Activated naive CD8-positive, alpha-beta T cell treated with anti-CD3 and anti-CD28 coated beads, Interleukin-2, amount 50 U/mL, for 24 hours (primary cell): ENCODE measurements around the gene MPPE1.
A peak's percentile ranks its signal among the peaks of the same experiment; 100 is the strongest.
"Not testable (repeated sequence)": the region's sequence is repeated elsewhere in the genome, so short reads cannot be mapped to it uniquely, and the experiment has no call there.

Experiments used
- ATAC-seq: fragments of 150-1000 bp; cut with Tn5 transposase; one replicate; pipeline ENCODE4 v1.10.0; 2021
- DNase-seq: peaks from one replicate; pipeline ENCODE4 v3.0.0; 2021
- H3K27ac Mint-ChIP-seq: one replicate; pipeline ENCODE4 v1.8.0; 2021; ENCODE audit warnings: mild to moderate bottlenecking, mixed read lengths
- H3K27me3 Mint-ChIP-seq: one replicate; pipeline ENCODE4 v1.8.0; 2021; ENCODE audit warnings: mixed read lengths
- H3K36me3 Mint-ChIP-seq: one replicate; pipeline ENCODE4 v1.8.0; 2021; ENCODE audit warnings: low read depth, mixed read lengths
- H3K4me1 Mint-ChIP-seq: one replicate; pipeline ENCODE4 v1.8.0; 2021; ENCODE audit warnings: mixed read lengths
- H3K4me3 Mint-ChIP-seq: one replicate; pipeline ENCODE4 v1.8.0; 2021; ENCODE audit warnings: mild to moderate bottlenecking, moderate library complexity, mixed read lengths
- H3K9me3 Mint-ChIP-seq: one replicate; pipeline ENCODE4 v1.8.0; 2021; ENCODE audit warnings: mixed read lengths

Gene MPPE1

DNA sequence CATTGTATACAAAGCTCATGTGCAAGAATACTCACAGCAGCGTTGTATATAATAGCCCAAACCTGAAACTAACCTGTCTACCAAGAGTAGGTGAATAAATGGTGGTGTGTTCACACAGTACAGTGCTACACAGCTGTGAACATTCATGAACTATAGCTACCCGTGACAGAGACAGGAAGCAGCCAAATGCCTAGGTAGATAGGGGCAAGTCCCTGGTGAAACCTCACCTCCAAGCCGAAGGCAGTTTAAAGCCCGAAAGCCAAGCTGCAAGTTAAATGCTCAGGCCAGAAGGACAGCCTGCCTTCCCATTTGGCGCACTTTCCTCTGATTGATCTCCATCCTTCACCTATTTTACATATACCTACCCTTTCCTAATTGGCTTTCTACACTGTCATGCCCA is 36.7 kb upstream of the MPPE1 start:
- Mint-ChIP-seq H3K9me3 (no peaks in the 10 kb centered on the region), H3K27me3 (no peaks in the 10 kb centered on the region), H3K36me3 (no peaks in the 10 kb centered on the region), H3K4me1 (peaks cover 9% of the 10 kb centered on the region), H3K27ac (no peak overlapping the region), H3K4me3 (no peak overlapping the region)
- no peak for ATAC-seq
- DNase-seq = no peak

DNA sequence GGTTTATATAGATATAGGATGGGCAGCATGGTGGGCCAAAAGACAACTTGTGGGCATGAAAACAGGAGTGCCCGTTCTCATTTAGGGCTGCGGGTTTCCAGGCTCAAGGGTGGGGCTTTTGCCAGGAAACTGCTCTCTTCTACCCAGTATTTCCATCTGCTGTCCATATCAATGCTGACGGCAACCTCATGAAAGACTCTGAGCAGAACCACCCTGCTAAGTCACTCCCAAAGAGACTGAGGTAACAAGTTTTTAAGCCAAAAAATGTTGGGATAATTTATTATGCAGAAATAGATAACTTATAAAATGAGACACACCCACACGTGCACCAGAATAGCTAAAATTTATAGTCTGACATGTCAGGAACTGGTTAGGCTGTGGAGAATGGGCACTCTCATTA is 36.1 kb upstream of the MPPE1 start:
- Mint-ChIP-seq H3K9me3 (no peaks in the 10 kb centered on the region), H3K4me1 (peaks cover 9% of the 10 kb centered on the region), H3K27ac (no peak overlapping the region), H3K4me3 (no peak overlapping the region), H3K36me3 (no peaks in the 10 kb centered on the region), H3K27me3 (no peaks in the 10 kb centered on the region)
- DNase-seq = no peak
- no peak for ATAC-seq

DNA sequence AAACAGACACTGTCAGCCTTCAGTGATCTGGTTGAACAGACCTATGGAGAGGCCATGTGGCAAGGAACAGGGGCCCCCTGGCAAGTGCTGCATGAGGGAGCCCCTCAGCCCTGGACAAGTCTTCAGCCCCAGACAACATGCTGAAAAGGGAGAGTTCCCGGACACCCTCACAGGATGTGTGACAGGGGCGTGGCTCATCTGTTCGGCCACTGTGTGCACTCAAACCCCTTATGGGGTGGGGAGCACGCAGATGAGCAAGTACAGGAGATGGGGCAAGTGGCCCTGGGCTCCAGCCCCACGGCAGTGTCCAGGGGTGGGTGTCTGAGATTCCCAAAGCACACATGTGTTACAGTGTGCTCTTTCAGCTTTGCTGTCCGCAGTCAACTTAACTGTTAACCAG is 35.4 kb upstream of the MPPE1 start:
- H3K9me3 Mint-ChIP-seq = no peaks in the 10 kb centered on the region
- H3K4me3 Mint-ChIP-seq = no peak overlapping the region
- ATAC-seq (no peak), DNase-seq (no peak)
- H3K4me1 Mint-ChIP-seq = peaks cover 9% of the 10 kb centered on the region
- H3K27ac Mint-ChIP-seq = no peak overlapping the region
- no peaks in the 10 kb centered on the region for H3K27me3 Mint-ChIP-seq
- H3K36me3 Mint-ChIP-seq = no peaks in the 10 kb centered on the region

DNA sequence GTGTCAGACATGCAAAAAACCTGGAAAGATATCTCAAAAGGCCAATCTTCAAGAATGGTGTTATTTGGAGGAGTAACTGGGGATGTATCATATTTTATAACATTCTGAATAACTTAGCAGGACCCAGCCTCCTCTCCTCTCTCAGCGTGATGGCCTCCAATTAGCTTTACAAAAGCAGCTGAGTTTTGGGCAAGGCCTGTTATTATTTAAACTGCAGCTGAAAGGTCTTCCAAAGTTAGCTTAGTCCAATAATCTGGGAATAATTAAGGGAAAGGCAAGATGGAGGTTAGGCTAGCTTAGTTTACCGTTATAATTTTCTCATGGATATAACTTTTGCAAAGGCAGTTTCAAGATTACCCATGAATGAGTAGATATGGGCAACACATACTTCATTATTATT is 32.8 kb upstream of the MPPE1 start:
- H3K4me3 Mint-ChIP-seq = no peak overlapping the region
- no peaks in the 10 kb centered on the region for H3K27me3 Mint-ChIP-seq
- ATAC-seq (no peak), DNase-seq (no peak)
- no peaks in the 10 kb centered on the region for H3K36me3 Mint-ChIP-seq
- no peaks in the 10 kb centered on the region for H3K4me1 Mint-ChIP-seq
- no peak overlapping the region for H3K27ac Mint-ChIP-seq
- H3K9me3 Mint-ChIP-seq = no peaks in the 10 kb centered on the region

DNA sequence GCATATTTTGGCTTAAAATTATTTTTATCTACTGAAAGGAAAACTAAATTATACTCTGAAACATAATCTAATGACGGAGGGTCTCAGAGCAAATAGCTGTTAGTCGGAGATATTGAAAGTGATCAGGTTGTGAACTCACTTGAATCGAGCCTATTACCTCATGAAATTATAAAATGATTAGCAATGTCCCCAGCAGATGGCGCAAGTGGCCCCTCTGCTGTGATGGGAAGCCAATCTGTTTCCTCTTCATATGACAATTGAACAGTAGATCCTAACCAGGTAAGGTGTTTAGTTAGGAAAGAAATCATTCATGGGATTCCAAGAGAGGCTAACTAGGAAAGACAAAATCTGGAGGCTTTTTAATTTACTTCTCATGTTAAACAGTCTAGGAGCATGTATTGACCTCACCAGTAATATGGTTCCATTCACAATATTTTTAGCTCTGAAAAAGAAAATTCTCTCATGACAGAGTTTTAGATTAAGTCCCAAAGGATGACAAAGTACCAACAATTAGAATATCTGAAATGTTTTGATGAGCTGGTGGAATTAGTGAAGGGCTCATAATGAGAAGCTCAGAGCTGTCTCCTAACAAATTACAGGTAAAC is 29.9 kb upstream of the MPPE1 start:
- H3K9me3 Mint-ChIP-seq = no peaks in the 10 kb centered on the region
- no peak overlapping the region for H3K27ac Mint-ChIP-seq
- no peak overlapping the region for H3K4me3 Mint-ChIP-seq
- no peaks in the 10 kb centered on the region for H3K36me3 Mint-ChIP-seq
- H3K4me1 Mint-ChIP-seq = no peaks in the 10 kb centered on the region
- ATAC-seq = no peak
- H3K27me3 Mint-ChIP-seq = no peaks in the 10 kb centered on the region
- peak; percentile 79 for DNase-seq

DNA sequence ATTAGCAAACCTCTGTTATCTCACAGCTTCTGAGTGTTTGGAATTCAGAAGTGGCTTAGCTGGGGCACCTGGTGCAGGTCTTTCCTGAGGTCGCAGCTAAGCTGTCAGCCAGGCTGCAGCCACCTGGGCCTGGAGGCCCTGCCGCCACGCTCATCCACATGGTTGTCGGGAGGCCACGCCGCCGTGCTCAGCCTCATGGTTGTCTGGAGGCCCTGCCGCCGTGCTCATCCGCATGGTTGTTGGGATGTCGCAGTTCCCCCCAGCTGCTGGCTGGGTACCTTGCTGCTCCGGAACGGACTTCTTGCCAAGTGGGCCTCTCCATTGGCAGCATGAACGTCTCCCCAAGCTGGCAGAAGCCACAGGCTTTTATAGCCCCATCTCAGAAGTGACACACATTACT is 24.3 kb upstream of the MPPE1 start:
- no peak for ATAC-seq
- Mint-ChIP-seq H3K27me3 (no peaks in the 10 kb centered on the region), H3K27ac (no peak overlapping the region), H3K36me3 (no peaks in the 10 kb centered on the region), H3K4me1 (no peaks in the 10 kb centered on the region), H3K9me3 (no peaks in the 10 kb centered on the region), H3K4me3 (no peak overlapping the region)
- DNase-seq = no peak

DNA sequence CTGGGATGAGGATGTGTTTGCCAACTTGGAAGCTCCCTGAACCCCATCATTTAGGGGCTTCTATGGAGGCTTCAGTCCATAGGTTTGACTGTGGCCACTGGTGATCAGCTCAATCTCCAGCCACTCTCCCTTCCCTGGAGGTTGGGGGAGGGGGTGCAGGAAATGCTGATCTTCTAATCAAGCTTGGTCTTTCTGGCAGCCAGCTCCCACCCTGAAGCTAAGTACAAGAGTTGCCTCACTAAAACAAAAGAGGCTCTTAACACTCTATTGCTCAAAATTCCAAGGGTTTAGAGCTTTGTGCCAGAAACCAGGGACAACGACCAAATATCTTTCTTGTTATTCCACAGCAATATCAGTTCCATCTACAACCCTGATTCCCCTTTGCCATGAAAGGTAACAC is 19.4 kb upstream of the MPPE1 start:
- Mint-ChIP-seq H3K27me3 (no peaks in the 10 kb centered on the region), H3K27ac (no peak overlapping the region), H3K36me3 (no peaks in the 10 kb centered on the region), H3K4me3 (no peak overlapping the region), H3K9me3 (no peaks in the 10 kb centered on the region), H3K4me1 (no peaks in the 10 kb centered on the region)
- ATAC-seq (no peak), DNase-seq (no peak)

DNA sequence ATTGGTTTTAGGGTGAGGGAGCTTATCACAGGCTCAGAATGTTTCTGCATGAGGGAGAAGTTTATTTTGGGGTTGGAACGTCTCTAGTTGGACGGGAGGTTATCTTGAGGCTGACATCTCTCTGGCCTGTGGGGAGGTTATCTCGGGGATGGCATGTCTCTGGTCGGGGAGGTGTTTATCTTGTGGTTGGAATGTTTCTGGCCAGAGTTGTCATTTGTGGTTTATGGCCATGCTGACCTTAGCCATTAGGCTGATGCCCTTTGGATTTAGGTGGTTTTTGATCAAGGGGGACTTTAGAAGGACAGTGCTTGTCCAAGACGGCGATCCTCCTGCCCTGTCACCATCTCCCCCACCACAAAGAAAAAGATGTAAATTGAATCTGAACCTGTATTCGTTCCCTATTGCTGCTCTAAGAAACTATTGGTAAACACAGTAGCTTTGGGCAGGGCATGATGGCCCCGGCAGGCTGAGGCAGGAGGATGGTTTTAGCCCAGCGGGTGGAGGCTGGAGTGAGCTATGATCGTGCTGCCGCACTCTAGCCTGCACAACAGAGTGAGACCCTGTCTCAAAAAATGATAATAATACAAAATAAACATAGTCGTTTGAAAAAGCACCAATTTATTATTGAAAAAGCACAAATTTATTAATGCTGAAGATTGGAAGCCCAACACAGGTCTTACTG is 17.8 kb upstream of the MPPE1 start:
- ATAC-seq (no peak), DNase-seq (no peak)
- no peaks in the 10 kb centered on the region for H3K27me3 Mint-ChIP-seq
- H3K4me3 Mint-ChIP-seq = no peak overlapping the region
- H3K36me3 Mint-ChIP-seq = no peaks in the 10 kb centered on the region
- H3K4me1 Mint-ChIP-seq = no peaks in the 10 kb centered on the region
- no peak overlapping the region for H3K27ac Mint-ChIP-seq
- no peaks in the 10 kb centered on the region for H3K9me3 Mint-ChIP-seq

DNA sequence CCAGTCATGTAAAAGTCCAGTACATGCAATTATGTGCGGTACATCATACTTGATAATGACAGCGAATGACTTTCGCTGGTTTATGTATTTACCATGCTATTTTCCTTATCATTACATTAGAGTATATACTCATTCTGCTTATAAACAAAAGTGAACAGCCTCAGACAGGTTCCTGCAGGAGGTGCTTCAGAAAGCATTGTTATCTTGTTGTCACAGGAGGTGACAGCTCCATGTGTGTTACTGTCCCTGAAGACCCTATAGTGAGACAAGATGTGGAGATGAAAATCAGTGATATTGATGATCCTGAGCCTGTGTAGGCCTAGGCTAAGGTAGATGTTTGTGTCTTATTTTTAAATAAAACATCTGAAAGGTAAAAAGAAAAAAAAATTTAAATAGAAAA is 15.3 kb upstream of the MPPE1 start:
- H3K27ac Mint-ChIP-seq = no peak overlapping the region
- no peaks in the 10 kb centered on the region for H3K9me3 Mint-ChIP-seq
- no peaks in the 10 kb centered on the region for H3K27me3 Mint-ChIP-seq
- no peaks in the 10 kb centered on the region for H3K4me1 Mint-ChIP-seq
- DNase-seq = no peak
- H3K36me3 Mint-ChIP-seq = no peaks in the 10 kb centered on the region
- no peak overlapping the region for H3K4me3 Mint-ChIP-seq
- ATAC-seq = no peak

DNA sequence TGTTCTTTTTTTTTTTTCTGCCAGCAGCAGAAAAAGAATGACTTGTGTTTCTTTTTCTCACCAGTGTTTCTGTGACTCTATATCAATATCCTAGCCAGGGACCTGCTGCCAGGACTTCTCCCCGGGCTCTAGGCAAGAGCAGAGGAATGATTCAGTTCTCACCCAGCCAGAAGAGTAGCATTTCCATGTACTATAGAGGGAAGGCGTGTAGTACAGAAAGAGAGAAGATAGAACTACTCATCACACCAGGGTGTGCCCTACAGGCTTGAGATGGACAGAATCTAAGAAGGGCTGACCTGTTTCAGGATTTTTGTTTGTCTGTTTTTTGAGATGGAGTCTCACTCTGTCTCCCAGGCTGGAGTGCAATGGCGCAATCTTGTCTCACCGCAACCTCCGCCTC is 11.4 kb upstream of the MPPE1 start:
- DNase-seq, H3K27ac Mint-ChIP-seq, H3K27me3 Mint-ChIP-seq, H3K4me3 Mint-ChIP-seq, H3K4me1 Mint-ChIP-seq, H3K9me3 Mint-ChIP-seq, ATAC-seq, H3K36me3 Mint-ChIP-seq: not testable (repeated sequence)

DNA sequence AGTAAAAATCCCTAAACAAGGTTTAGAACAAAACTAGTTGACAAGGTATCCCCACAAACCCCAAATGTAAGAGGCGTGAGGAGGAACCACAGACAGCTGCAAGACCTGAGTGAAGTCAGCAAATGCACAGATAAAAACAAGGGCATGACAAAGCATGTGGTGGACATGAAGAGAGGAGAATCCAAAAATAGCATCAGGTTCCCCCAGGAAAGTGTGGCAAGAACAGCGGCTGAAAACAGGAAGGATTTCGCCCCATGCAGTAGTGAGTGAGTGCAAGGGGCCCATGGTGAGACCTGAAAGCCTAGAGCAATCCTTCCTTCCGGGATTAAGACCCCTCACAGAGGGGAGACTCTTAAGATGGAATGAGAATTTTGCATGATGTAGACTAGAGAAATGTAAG is 8.8 kb upstream of the MPPE1 start:
- not testable (repeated sequence) for H3K36me3 Mint-ChIP-seq, DNase-seq, H3K9me3 Mint-ChIP-seq, H3K4me3 Mint-ChIP-seq, H3K27me3 Mint-ChIP-seq, H3K4me1 Mint-ChIP-seq, H3K27ac Mint-ChIP-seq, ATAC-seq

DNA sequence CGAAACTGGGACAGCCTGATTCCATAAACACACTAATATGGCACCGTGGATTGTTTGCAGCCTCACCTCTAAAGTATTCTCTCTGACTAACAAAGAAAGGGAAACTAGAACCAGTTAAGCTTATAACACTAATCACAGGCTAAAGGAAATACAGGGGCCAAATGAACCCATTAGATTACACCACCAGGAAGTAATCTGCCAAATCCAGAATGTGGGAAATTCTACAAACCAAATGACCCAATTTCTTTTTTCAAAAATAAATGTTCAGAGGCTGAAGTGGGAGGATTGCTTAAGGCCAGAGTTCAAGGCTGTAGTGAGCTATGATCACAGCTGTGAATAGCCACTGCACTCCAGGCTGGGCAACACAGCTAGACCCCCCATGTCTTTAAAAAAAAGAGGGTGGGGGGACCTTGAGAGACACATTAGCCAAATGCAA is 1.5 kb upstream of the MPPE1 start:
- Mint-ChIP-seq H3K36me3 (no peaks in the 10 kb centered on the region), H3K27me3 (no peaks in the 10 kb centered on the region), H3K9me3 (no peaks in the 10 kb centered on the region), H3K4me1 (peaks cover 24% of the 10 kb centered on the region), H3K4me3 (peak overlapping the region; percentile 92), H3K27ac (peak overlapping the region; percentile 82)
- ATAC-seq = no peak
- no peak for DNase-seq

DNA sequence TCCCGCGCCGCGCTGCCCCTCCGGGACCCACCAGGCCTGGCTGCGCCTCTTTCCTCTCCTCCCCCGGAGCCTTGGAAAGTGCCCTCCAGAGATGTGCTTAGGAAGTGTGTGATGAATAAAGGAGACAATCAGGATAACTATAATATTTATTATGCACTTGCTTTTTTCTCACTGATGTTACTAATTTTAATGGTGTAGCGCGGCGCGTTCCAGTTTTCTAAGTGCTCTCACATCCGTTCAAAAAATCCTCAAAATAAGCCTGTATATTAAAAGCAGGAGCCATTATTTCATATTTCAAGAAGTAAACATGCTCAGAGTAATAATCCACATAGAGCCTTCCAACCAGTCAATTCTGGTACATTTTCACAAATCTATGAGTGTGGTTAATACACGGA is 941 bp upstream of the MPPE1 start:
- Mint-ChIP-seq H3K36me3 (no peaks in the 10 kb centered on the region), H3K27ac (peak overlapping the region; percentile 82), H3K9me3 (no peaks in the 10 kb centered on the region), H3K4me3 (peak overlapping the region; percentile 92), H3K27me3 (no peaks in the 10 kb centered on the region), H3K4me1 (peaks cover 24% of the 10 kb centered on the region)
- DNase-seq (no peak), ATAC-seq (peak; percentile 25)

DNA sequence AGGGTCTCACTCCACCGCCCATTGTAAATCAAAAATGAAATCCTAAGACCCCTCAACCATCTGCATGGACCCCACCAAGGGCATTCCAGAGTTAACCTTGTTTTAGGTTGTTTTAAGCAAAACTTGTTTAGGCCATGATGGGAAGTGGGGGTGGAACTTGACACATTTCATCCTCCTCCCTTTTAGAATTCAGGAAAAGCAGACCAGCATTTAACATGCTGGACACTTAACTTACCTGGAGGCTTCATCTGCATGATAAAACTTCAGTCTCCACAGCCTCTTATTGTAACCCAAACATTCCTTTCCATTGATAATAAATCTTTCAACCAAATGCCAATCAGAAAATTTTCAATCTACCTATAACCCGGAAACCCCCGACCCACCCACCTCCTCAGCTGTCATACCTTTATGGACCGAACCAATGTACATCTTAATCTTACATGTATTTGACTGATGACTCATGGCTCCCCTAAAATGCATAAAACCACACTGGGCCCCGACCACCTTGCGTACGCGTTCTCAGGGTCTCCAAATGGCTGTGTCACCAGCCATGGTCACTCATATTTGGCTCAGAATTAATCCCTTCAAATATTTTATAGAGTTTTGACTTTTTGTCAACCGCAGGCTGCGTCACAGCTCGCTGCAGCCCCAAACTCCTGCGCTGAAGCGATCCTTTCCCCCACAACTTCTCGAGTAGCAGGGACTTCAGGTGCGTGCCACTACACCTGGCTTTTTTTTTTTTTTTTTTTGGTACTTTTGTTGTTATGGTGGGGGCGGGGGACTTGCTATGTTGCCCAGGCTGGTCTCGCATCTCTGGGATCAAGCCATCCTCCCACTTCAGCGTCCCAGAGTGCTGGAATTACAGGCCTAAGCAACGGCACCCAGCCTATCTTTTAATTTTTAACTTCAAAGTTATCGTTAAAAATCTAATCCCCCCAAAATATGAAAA is 917 bp downstream of the MPPE1 start:
- ATAC-seq = no peak
- peaks cover 24% of the 10 kb centered on the region for H3K4me1 Mint-ChIP-seq
- no peaks in the 10 kb centered on the region for H3K9me3 Mint-ChIP-seq
- DNase-seq = peak; percentile 7
- peak overlapping the region; percentile 89 for H3K27ac Mint-ChIP-seq
- peak overlapping the region; percentile 92 for H3K4me3 Mint-ChIP-seq
- no peaks in the 10 kb centered on the region for H3K27me3 Mint-ChIP-seq
- H3K36me3 Mint-ChIP-seq = peaks cover 4% of the 10 kb centered on the region

DNA sequence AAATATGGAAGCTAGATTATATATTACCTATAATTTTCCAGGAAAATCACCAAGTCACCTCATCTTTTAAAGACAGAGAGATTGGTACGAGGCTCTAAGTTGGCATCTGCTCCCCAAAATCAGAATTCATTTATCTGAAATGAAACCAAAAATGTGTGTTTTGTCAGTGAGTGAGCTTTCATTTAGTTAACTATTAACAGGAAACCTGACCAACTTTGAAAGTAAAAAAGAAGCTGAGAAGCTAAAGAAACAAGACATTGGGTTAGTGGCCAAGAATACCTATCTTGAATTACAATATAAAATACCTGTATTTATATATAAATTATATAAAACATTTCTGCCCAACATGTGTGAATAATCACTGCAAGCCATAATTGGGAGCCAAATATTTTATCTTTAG is 1.9 kb downstream of the MPPE1 start:
- peaks cover 4% of the 10 kb centered on the region for H3K36me3 Mint-ChIP-seq
- H3K27ac Mint-ChIP-seq = no peak overlapping the region
- ATAC-seq = no peak
- no peaks in the 10 kb centered on the region for H3K27me3 Mint-ChIP-seq
- H3K9me3 Mint-ChIP-seq = no peaks in the 10 kb centered on the region
- peaks cover 24% of the 10 kb centered on the region for H3K4me1 Mint-ChIP-seq
- H3K4me3 Mint-ChIP-seq = no peak overlapping the region
- no peak for DNase-seq
